ENCODE results near the gene TM7SF2. TPM values are rescaled to one million over a fixed set of nuclear protein-coding genes. Genes with fewer than 3 reads are reported as not detected.

Gene TM7SF2
- total RNA-seq, 1 donor from 2014 or later = 54.6 TPM

- DNase-seq (ENCODE audit: low spot score in 2 of 2) (no peak), FAIRE-seq (no peak)
Measured at GRCh38 chr11:65087827-65088226, 23.8 kb upstream of the TM7SF2 start.

- no peak for FAIRE-seq
- no peak for DNase-seq (ENCODE audit: low spot score in 2 of 2)
Measured at GRCh38 chr11:65089621-65090020, 22.1 kb upstream of the TM7SF2 start.

GRCh38 chr11:65090628-65091027 lies 21.0 kb upstream of the TM7SF2 start:
- DNase-seq (ENCODE audit: low spot score in 2 of 2) (peak in 1 of 2 donors; percentile 53), FAIRE-seq (no peak)

DNA sequence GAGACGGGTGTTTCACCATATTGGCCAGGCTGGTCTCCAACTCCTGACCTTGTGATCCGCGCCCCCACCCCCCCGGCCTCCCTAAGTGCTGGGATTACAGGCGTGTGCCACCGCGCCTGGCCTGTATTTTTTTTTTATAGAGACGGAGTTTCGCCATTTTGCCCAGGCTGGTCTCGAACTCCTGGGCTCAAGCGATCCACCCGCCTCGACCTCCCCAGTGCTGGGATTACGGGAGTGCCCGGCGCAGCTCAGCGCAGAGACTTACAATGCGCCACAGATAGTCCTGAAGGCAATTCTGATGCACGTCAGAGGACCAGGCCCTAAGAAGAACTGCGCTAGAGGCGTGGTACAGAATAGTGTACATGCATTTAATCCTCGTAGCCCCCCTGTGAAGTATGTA lies 16.2 kb upstream of the TM7SF2 start:
- DNase-seq (ENCODE audit: low spot score in 2 of 2) (no peak), FAIRE-seq (no peak)

- FAIRE-seq (no peak), DNase-seq (ENCODE audit: low spot score in 2 of 2) (peak; percentile 82 to 91)
Measured at GRCh38 chr11:65095974-65096806, 15.5 kb upstream of the TM7SF2 start, which contains the start of gene VPS51. Gene VPS51 (plus strand): TSS chr11:65096214. CDS start chr11:65096251, 37 bp downstream.

DNA sequence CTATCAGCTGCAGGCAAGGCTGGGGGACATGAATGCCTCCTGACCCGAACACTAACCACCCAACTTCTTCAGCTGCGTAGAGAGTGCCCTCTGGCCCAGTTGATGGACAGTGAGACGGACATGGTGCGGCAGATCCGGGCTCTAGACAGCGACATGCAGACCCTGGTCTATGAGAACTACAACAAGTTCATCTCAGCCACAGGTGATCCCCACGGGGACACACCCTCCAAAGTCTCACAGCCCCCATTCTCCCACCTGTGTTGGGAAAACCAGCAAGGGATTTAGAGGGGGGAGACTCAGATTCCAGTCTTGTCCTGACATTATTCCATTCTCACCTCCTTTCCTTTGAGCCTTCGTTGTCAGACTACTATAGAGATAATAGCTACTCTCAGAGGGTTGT lies 14.7 kb upstream of the TM7SF2 start:
- FAIRE-seq (no peak), DNase-seq (ENCODE audit: low spot score in 2 of 2) (no peak)

DNA sequence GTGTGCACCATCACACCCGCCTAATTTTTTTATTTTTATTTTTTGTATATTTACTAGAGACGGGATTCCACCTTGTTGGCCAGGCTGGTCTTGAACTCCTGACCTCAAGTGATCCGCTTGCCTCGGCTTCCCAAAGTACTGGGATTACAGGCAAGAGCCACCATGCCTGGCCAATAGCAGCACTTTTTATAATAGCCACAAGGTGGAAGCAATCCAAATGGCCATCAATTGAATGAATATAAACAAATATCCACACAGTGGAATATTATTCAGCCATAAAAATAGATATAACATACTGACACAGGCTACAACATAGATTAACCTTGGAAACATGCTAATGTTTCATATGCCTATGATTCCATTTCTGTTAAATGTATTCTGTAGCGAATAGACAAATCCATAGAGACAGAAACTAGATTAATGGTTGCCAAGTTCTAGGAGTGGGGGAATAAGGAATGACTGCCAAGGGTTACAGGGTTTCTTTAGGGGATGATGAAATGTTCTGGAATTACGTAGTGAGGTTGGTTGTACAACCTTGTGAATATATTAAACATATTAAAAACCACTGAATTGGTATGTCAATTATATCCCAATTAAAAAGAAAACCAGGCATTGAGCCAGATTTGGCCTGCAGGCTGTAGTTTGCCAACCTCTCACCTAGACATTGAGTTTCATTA lies 10.9 kb upstream of the TM7SF2 start:
- FAIRE-seq (no peak), DNase-seq (ENCODE audit: low spot score in 2 of 2) (no peak)

DNA sequence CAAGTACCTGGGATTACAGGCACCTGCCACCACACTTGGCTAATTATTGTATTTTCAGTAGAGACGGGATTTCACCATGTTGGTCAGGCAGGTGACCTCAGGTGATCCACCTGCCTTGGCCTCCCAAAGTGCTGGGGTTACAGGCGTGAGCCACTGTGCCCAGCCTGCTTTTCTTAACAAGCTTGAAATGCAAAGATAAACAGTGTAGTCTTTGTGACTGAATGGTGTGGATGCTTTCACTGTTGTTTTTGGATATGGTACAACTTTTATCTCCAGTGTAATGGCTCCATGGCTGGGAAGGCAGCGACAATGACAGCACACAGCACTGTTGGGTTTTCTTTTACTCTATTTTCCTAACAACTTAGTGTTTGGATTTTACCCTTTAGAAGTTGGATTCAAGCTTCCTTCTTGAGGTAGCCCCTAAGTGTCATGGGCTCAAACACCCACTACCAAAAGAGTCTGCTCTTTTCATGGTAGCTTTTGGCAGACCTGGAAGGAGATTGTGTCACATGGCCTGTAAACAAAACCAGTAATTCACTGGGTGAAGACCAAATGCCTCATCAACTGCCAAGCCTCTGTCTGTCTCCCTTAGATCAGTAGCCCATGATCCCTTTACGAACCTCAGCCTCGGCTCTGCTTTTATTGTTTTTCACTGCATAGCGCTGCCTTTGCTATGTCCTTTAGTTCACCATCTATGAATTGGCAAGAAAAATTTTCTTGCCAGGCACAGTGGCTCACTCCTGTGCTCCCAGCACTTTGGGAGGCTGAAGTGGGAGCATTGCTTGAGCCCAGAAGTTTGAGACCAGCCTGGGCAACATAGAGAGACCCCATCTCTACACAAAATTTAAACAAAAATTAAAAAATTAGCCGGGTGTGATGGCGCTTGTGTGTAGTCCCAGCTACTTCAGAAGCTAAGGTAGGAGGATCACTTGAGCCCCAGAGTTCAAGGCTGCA lies 9.3 kb upstream of the TM7SF2 start:
- DNase-seq (ENCODE audit: low spot score in 2 of 2) = peak in 1 of 2 donors; percentile 57
- FAIRE-seq = no peak

DNA sequence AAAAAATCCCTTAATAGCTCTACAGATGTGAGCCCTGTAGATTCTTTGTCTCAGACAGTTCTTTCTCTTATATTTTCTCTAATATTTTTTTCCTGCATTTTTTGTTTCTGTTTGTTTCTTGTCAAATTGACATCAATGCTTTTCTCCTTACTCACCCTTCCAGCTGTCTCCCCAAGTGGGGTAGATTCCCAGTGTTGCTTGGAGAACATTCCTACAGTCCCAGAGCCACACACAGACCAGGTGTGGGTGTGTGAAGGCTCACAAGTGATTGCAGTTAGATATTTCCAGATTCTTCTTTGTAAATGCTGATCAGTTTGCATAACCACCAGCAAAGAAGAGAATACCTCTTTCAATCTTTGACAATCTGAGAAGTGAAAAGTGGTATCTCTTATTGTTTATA lies 8.2 kb upstream of the TM7SF2 start:
- no peak for FAIRE-seq
- DNase-seq (ENCODE audit: low spot score in 2 of 2) = no peak

DNA sequence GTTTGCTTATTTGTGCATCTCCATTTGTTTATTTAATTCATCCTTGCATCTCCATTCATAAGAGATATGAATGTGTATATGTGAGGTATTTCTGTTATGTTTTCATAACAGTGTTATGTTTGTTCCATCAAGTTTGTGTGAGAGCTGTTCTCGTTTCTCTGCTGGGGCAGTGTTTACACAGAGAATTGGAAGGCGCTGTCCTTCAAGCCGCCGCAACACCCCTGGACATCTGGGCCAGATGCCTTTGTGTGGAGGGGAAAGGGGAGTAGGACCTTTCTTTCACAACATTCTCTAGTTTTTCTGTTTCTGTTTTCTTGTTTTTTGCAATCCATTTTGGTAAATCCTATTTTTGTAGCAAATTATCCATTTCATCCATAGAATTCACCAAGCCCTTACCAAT lies 7.0 kb upstream of the TM7SF2 start:
- FAIRE-seq = no peak
- no peak for DNase-seq (ENCODE audit: low spot score in 2 of 2)

DNA sequence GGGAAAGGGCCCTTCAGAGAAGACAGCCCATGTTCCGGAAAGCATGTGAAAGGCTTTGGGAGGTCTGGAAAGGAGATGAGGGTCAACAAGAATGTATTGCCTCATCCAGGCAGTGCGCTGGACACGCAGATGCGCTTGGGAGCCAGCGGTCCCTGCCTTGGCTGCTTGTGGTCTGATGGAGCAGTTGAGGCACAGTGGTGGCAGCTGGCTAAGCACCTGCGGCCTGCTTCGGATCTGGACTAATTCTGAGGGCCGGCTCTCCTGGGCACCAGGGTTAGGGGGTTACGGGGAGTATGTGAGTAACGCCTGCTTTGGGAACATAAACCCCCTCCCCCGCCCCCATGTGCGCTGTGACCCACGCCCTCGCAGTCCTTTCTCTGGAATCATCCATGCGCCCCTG lies 4.6 kb upstream of the TM7SF2 start:
- FAIRE-seq = no peak
- no peak for DNase-seq (ENCODE audit: low spot score in 2 of 2)

DNA sequence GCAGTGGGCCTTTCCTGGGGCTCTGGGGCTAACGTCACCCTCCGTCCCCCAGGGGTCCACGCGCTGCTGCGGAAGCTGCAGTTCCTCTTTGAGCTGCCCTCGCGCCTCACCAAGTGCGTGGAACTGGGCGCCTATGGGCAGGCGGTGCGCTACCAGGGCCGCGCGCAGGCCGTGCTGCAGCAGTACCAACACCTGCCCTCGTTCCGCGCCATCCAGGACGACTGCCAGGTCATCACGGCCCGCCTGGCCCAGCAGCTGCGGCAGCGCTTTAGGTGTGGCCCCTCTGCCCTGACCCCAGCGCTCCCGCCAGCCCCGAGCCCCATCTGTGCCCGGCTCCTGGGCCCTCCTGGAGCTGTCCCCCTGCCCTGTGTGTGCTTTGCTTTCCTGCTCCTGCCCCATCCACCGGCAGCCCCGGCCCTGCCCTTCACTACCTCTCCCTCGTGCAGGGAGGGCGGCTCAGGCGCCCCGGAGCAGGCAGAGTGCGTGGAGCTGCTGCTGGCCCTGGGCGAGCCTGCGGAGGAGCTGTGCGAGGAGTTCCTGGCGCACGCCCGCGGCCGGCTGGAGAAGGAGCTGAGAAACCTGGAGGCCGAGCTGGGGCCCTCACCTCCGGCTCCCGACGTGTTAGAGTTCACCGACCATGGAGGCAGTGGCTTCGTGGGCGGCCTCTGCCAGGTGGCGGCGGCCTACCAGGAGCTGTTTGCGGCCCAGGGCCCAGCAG lies 3.8 kb upstream of the TM7SF2 start:
- DNase-seq (ENCODE audit: low spot score in 2 of 2) = no peak
- FAIRE-seq = no peak

DNA sequence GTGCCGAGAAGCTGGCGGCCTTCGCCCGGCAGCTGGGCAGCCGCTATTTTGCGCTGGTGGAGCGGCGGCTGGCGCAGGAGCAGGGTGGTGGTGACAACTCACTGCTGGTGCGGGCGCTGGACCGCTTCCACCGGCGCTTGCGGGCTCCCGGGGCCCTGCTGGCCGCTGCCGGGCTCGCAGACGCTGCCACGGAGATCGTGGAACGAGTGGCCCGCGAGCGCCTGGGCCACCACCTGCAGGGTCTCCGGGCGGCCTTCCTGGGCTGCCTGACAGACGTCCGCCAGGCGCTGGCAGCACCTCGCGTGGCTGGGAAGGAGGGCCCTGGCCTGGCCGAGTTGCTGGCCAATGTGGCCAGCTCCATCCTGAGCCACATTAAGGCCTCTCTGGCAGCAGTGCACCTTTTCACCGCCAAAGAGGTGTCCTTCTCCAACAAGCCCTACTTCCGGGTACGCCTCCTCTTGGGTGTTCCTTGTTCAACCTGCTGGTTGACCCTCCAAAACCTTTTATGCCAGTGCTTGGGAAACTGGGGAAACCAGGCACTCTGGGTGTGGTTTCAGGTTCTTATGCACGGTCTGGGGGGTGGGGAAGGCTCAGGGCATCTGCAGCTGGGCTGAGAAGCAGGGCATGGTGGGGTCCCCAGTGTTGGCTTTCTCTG lies 3.1 kb upstream of the TM7SF2 start:
- no peak for DNase-seq (ENCODE audit: low spot score in 2 of 2)
- FAIRE-seq = no peak

DNA sequence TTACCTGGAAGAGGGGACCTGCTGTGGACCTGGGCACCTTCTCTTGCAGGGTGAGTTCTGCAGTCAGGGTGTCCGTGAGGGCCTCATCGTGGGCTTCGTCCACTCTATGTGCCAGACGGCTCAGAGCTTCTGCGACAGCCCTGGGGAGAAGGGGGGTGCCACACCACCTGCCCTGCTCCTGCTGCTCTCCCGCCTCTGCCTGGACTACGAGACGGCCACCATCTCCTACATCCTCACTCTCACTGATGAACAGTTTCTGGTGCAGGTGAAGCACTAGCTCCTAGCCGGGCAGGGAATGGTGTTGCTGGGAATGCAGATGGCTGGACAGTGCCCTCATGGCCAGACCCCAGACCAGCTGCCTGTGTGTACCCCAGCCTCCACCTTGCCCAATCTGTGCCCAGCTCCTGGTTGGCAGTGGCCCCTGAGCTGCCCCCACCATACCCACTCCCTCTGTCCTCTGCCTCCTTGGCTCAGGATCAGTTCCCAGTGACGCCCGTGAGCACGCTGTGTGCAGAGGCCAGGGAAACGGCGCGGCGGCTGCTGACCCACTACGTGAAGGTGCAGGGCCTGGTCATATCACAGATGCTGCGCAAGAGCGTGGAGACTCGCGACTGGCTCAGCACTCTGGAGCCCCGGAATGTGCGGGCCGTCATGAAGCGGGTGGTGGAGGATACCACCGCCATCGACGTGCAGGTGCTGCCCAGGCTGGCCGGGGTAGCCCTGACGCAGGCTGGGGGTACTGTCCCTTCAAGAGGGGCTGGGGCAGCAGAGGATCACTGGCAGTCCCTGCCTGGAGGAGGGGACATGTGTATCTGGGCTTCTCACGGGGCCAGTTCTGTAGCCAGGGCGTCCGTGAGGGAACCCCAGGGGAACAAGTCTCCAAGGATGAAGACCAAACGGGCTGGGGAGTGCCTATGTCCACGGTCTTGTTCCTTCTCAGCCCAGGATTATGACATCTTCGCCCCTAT lies 2.2 kb upstream of the TM7SF2 start:
- no peak for FAIRE-seq
- no peak for DNase-seq (ENCODE audit: low spot score in 2 of 2)

GRCh38 chr11:65110354-65110861 lies 1.3 kb upstream of the TM7SF2 start:
- FAIRE-seq (no peak), DNase-seq (ENCODE audit: low spot score in 2 of 2) (peak; percentile 88 to 90)

GRCh38 chr11:65111159-65111743 lies 421 bp upstream of the TM7SF2 start:
- no peak for FAIRE-seq

DNA sequence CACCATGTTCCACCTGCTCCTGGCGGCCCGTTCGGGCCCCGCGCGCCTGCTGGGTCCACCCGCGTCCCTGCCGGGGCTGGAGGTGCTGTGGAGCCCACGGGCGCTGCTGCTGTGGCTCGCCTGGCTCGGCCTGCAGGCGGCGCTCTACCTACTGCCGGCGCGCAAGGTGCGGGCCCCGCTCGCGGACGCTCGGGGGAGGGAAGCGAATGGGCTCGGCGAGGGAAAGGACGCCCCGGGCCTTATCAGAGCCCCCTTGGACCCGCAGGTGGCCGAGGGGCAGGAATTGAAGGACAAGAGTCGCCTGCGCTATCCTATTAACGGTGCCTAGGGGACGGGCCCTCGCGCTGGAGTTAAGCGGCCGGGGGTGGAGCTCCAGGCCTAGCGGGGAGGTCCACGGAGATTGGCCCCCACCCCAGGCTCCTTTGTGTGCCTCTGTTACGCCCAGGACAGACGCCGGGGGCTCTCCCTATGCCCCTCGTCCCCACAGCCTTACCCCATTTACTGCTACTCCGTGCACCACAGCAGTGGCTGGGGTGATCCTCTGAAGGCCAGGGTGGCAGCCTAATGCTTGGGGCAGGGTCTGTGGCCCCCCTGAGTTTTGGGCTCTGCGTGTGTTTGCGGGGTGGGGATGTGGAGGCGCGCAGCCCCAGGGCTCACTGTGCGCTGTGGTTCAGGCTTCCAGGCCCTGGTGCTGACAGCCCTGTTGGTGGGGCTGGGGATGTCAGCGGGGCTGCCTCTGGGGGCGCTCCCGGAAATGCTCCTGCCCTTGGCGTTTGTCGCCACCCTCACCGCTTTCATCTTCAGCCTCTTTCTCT lies 1.1 kb downstream of the TM7SF2 start:
- FAIRE-seq (no peak), DNase-seq (ENCODE audit: low spot score in 2 of 2) (peak; percentile 73)

More at GRCh38 chr11:65111159-65111743, 421 bp upstream of the TM7SF2 start:
- no peak for DNase-seq (ENCODE audit: low spot score in 2 of 2)

All from frontal cortex (tissue), 4 donors.